Stimulated activated memory B cell treated with anti-CD40 and anti-IgM and Interleukin-4, amounts not matched to agents 10 μg/mL and 1 μg/mL and 100 μg/mL, for 72 hours (primary cell): Measurements from ENCODE around the gene TIMM50.

Source experiments
- ATAC-seq: fragments of 150-1000 bp; cut with Tn5 transposase; 2 replicates; pipeline ENCODE4 v1.10.0; 2021
- H3K27ac Mint-ChIP-seq: one replicate; pipeline ENCODE4 v1.8.0; 2022; ENCODE audit warnings: mild to moderate bottlenecking, mixed read lengths
- H3K27me3 Mint-ChIP-seq: one replicate; pipeline ENCODE4 v1.8.0; 2022; ENCODE audit warnings: mixed read lengths
- H3K36me3 Mint-ChIP-seq: one replicate; pipeline ENCODE4 v1.8.0; 2022; ENCODE audit warnings: mixed read lengths
- H3K4me1 Mint-ChIP-seq: one replicate; pipeline ENCODE4 v1.8.0; 2022; ENCODE audit warnings: mixed read lengths
- H3K4me3 Mint-ChIP-seq: one replicate; pipeline ENCODE4 v1.8.0; 2022; ENCODE audit warnings: mild to moderate bottlenecking, moderate library complexity, mixed read lengths
- H3K9me3 Mint-ChIP-seq: one replicate; pipeline ENCODE4 v1.8.0; 2022; ENCODE audit warnings: mixed read lengths

Gene TIMM50

GRCh38 chr19:39531834-39532232, 51.2 kb downstream of the TIMM50 start:
- H3K4me3 Mint-ChIP-seq = peak overlapping the region; percentile 94
- H3K27ac Mint-ChIP-seq = peak overlapping the region; percentile 72
- ATAC-seq = no peak
- H3K27me3 Mint-ChIP-seq = no peaks in the 10 kb centered on the region
- peaks cover 5% of the 10 kb centered on the region for H3K36me3 Mint-ChIP-seq
- peaks cover 25% of the 10 kb centered on the region for H3K4me1 Mint-ChIP-seq
- no peaks in the 10 kb centered on the region for H3K9me3 Mint-ChIP-seq

GRCh38 chr19:39532233-39533002, 51.8 kb downstream of the TIMM50 start, which contains the start of gene EID2B:
EID2B (minus strand) TSS chr19:39532852; CDS start chr19:39532802, 50 bp downstream.
- H3K36me3 Mint-ChIP-seq = peaks cover 5% of the 10 kb centered on the region

GRCh38 chr19:39533003-39533512, 52.4 kb downstream of the TIMM50 start:
- Mint-ChIP-seq H3K9me3 (no peaks in the 10 kb centered on the region), H3K27me3 (no peaks in the 10 kb centered on the region), H3K27ac (peak overlapping the region; percentile 72), H3K4me1 (peaks cover 36% of the 10 kb centered on the region), H3K4me3 (peak overlapping the region; percentile 94), H3K36me3 (peaks cover 5% of the 10 kb centered on the region)
- peak; percentile 42 for ATAC-seq

More at GRCh38 chr19:39532233-39533002, 51.8 kb downstream of the TIMM50 start, which contains the start of gene EID2B:
- peak; percentile 94 for ATAC-seq
- peak within 1 kb of the TSS; percentile 94 for H3K4me3 Mint-ChIP-seq
- peaks cover 31% of the 10 kb centered on the region for H3K4me1 Mint-ChIP-seq
- H3K27ac Mint-ChIP-seq = peak within 1 kb of the TSS; percentile 72
- no peaks in the 10 kb centered on the region for H3K9me3 Mint-ChIP-seq
- no peaks in the 10 kb centered on the region for H3K27me3 Mint-ChIP-seq

- peaks cover 5% of the 10 kb centered on the region for H3K36me3 Mint-ChIP-seq
- no peak overlapping the region for H3K27ac Mint-ChIP-seq
- no peak for ATAC-seq
- no peak overlapping the region for H3K4me3 Mint-ChIP-seq
- H3K27me3 Mint-ChIP-seq = no peaks in the 10 kb centered on the region
- H3K9me3 Mint-ChIP-seq = no peaks in the 10 kb centered on the region
- H3K4me1 Mint-ChIP-seq = peaks cover 40% of the 10 kb centered on the region
These were observed 53.2 kb downstream of the TIMM50 start for GRCh38 chr19:39533791-39534190.

- peaks cover 51% of the 10 kb centered on the region for H3K4me1 Mint-ChIP-seq
- peak overlapping the region; percentile 82 for H3K27ac Mint-ChIP-seq
- peak; percentile 1 for ATAC-seq
- H3K4me3 Mint-ChIP-seq = peak overlapping the region; percentile 96
- H3K9me3 Mint-ChIP-seq = no peaks in the 10 kb centered on the region
- H3K27me3 Mint-ChIP-seq = no peaks in the 10 kb centered on the region
- peaks cover 5% of the 10 kb centered on the region for H3K36me3 Mint-ChIP-seq
These were observed 58.5 kb downstream of the TIMM50 start for GRCh38 chr19:39539165-39539517.

- Mint-ChIP-seq H3K4me1 (peaks cover 51% of the 10 kb centered on the region), H3K36me3 (peaks cover 5% of the 10 kb centered on the region), H3K4me3 (peak within 1 kb of the TSS; percentile 96), H3K9me3 (no peaks in the 10 kb centered on the region), H3K27me3 (no peaks in the 10 kb centered on the region), H3K27ac (peak within 1 kb of the TSS; percentile 82)
- ATAC-seq = peak; percentile 95
These were observed 59.1 kb downstream of the TIMM50 start, which contains the start of gene EID2 for GRCh38 chr19:39539518-39540332. EID2 (minus strand) TSS chr19:39540161; CDS start chr19:39540079, 82 bp downstream.

GRCh38 chr19:39540333-39540673, 59.7 kb downstream of the TIMM50 start:
- Mint-ChIP-seq H3K36me3 (peaks cover 5% of the 10 kb centered on the region), H3K4me3 (peak overlapping the region; percentile 96), H3K27me3 (no peaks in the 10 kb centered on the region), H3K27ac (peak overlapping the region; percentile 82), H3K4me1 (peaks cover 50% of the 10 kb centered on the region), H3K9me3 (no peaks in the 10 kb centered on the region)
- no peak for ATAC-seq
